K562 (cell line): ENCODE data around the gene HOXA10. TPM values are rescaled to one million over a fixed set of nuclear protein-coding genes. Genes with fewer than 3 reads are reported as not detected.

Experiments used
- BHLHE40 ChIP-seq: IDR thresholded peaks from 2 replicates; pipeline ENCODE4 v1.6.1; 2011; ENCODE audit warnings: low read length, improper control_type of control experiment
- KAT7 ChIP-seq: sonication (generic); formaldehyde crosslinking; IDR thresholded peaks from 2 replicates; pipeline ENCODE4 v1.8.0; 2022; ENCODE audit warnings: missing genetic modification reagents, mild to moderate bottlenecking, borderline replicate concordance
- MYNN ChIP-seq, 2 experiments: sonication (generic); formaldehyde crosslinking in 1 of 2; IDR thresholded peaks; 2 replicates each; pipeline versions ENCODE4 v1.5.0 to v1.6.1; 2016 to 2020; ENCODE audit warnings: antibody characterized with exemption in 1 of 2, missing genetic modification reagents in 1 of 2
- NR3C1 ChIP-seq: sonication (generic); formaldehyde crosslinking; IDR thresholded peaks from 2 replicates; pipeline ENCODE4 v1.8.1; 2022; ENCODE audit warnings: missing genetic modification reagents
- POLR3G ChIP-seq: IDR thresholded peaks from 2 replicates; pipeline ENCODE4 v1.6.1; 2011; ENCODE audit not compliant: insufficient read length, insufficient replicate concordance; ENCODE audit errors: extremely low read depth
- SMARCB1 ChIP-seq: IDR thresholded peaks from 2 replicates; pipeline ENCODE4 v1.6.1; 2011; ENCODE audit warnings: improper control_type of control experiment, low read depth; ENCODE audit not compliant: insufficient read length
- ZBED1 ChIP-seq: IDR thresholded peaks from 2 replicates; pipeline ENCODE4 v1.6.1; 2014
- ZNF436 ChIP-seq: fragments of 250-450, 450-650 bp; sonication (Bioruptor Pico); formaldehyde crosslinking; IDR thresholded peaks from 2 replicates; pipeline ENCODE4 v1.7.0; 2020; ENCODE audit warnings: mild to moderate bottlenecking
- ZNF57 ChIP-seq: fragments of 450-650 bp; formaldehyde crosslinking; IDR thresholded peaks from 2 replicates; pipeline ENCODE4 v1.4.0; 2020; ENCODE audit warnings: mild to moderate bottlenecking, moderate library complexity
- ZNF644 ChIP-seq: fragments of 200-800 bp; sonication (Bioruptor generic); IDR thresholded peaks from 2 replicates; pipeline ENCODE4 v1.6.1; 2016; ENCODE audit warnings: low read depth, missing genetic modification characterization, missing compliant biosample characterization
- ZNF764 ChIP-seq: fragments of 250-450 bp; sonication (Bioruptor Pico); IDR thresholded peaks from 2 replicates; pipeline ENCODE4 v1.4.0; 2020; ENCODE audit warnings: low read depth, mild to moderate bottlenecking, moderate library complexity
- polyA plus RNA-seq, 8 experiments: library from polyadenylated mRNA; depleted of rRNA in 4 of 8; stranded (reverse) in 5 of 8; unstranded in 3 of 8; fragments of >200 nt; fragmentation: Nextera tagmentation in 2 of 8; fragmentation: Illumina TruSeq in 1 of 8; extraction: Ambion mirVana in 2 of 8; extraction: Trizol in 1 of 8; gene quantifications; 2 replicates each; pipeline versions ENCODE4 v1.2.1 to v1.2.3, GENCODE V29; 2011 to 2014; ENCODE audit warnings: inconsistent platforms in 1 of 8, missing spikeins in 1 of 8
- total RNA-seq, 7 experiments: library from RNA; depleted of rRNA in 6 of 7; stranded (reverse); fragments of >200 nt in 6 of 7; fragmentation: Illumina TruSeq in 2 of 7; extraction: Trizol in 2 of 7; gene quantifications; 2 replicates each; pipeline versions ENCODE4 v1.2.1 to v1.2.3, GENCODE V29; 2011 to 2021; ENCODE audit warnings: low replicate concordance in 1 of 7
- TF ChIP-seq, protein P1 (sequence below), 2 experiments: fragments of 450-650 bp; formaldehyde crosslinking in 1 of 2; IDR thresholded peaks; 2 replicates each; pipeline versions ENCODE4 v1.4.0 to v1.6.1; 2014 to 2020; ENCODE audit warnings: mild to moderate bottlenecking in 2 of 2, borderline replicate concordance in 1 of 2, low read depth in 1 of 2
- TF ChIP-seq, protein P2 (sequence below): sonication (generic); formaldehyde crosslinking; IDR thresholded peaks from 2 replicates; pipeline ENCODE4 v1.8.0; 2022; ENCODE audit warnings: missing genetic modification reagents, mild to moderate bottlenecking, borderline replicate concordance

The HOXA10 gene
- total and polyA plus RNA-seq, 9 of the 15 experiments (the other 6 are each of a cell fraction or from before 2014, with no cell fraction given) = not detected

DNA sequence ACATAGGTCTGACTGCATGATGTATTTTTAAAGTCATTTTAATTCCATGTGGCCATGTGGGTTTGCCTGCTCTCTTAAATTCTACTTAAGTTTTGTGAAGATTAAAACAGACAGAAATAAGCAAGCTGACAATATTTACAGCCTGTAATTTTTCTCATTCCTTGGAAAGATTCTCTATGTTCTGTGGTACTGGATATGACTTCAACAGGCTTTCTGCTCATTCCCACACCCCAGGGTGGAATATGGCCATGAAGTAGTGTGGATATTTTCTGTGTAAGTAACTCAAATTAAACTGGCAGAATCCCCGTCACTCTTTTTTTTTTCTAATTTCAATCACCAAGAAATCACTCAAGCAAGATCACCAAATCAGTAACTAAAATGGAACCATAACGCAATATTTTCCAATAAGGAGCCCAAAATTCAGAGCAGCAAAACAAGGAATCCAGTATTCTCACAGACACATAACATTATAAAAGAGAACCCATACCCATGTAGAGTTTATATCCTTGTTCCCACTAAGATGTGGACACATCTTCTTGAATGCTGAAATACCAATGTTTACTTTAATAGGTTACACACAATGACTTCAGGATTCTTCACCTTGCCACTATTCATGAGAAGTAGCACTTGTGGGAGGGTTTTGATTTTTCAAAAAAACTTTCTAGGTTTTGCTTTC, 36.3 kb downstream of the HOXA10 start (continued):
- TF ChIP-seq, protein P1, sequence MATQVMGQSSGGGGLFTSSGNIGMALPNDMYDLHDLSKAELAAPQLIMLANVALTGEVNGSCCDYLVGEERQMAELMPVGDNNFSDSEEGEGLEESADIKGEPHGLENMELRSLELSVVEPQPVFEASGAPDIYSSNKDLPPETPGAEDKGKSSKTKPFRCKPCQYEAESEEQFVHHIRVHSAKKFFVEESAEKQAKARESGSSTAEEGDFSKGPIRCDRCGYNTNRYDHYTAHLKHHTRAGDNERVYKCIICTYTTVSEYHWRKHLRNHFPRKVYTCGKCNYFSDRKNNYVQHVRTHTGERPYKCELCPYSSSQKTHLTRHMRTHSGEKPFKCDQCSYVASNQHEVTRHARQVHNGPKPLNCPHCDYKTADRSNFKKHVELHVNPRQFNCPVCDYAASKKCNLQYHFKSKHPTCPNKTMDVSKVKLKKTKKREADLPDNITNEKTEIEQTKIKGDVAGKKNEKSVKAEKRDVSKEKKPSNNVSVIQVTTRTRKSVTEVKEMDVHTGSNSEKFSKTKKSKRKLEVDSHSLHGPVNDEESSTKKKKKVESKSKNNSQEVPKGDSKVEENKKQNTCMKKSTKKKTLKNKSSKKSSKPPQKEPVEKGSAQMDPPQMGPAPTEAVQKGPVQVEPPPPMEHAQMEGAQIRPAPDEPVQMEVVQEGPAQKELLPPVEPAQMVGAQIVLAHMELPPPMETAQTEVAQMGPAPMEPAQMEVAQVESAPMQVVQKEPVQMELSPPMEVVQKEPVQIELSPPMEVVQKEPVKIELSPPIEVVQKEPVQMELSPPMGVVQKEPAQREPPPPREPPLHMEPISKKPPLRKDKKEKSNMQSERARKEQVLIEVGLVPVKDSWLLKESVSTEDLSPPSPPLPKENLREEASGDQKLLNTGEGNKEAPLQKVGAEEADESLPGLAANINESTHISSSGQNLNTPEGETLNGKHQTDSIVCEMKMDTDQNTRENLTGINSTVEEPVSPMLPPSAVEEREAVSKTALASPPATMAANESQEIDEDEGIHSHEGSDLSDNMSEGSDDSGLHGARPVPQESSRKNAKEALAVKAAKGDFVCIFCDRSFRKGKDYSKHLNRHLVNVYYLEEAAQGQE (IDR thresholded peaks at IDR 0.05; ENCODE audit: borderline replicate concordance) = no peak
- TF ChIP-seq, protein P1 (CRISPR knock-in tag; IDR thresholded peaks at IDR 0.05; ENCODE audit: low read depth) = no peak
- TF ChIP-seq, protein P2, sequence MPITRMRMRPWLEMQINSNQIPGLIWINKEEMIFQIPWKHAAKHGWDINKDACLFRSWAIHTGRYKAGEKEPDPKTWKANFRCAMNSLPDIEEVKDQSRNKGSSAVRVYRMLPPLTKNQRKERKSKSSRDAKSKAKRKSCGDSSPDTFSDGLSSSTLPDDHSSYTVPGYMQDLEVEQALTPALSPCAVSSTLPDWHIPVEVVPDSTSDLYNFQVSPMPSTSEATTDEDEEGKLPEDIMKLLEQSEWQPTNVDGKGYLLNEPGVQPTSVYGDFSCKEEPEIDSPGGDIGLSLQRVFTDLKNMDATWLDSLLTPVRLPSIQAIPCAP (CRISPR knock-in tag) = no peak
- no peak for TF ChIP-seq ZNF436 (CRISPR knock-in tag)
- TF ChIP-seq POLR3G = no peak
- no peak for TF ChIP-seq ZBED1
- TF ChIP-seq KAT7 (CRISPR knock-in tag) = no peak
- TF ChIP-seq ZNF764 (CRISPR knock-in tag) = no peak
- TF ChIP-seq SMARCB1 = no peak
- TF ChIP-seq ZNF57 (CRISPR knock-in tag) = no peak
- TF ChIP-seq NR3C1 = no peak
- TF ChIP-seq ZNF644 = no peak
- no peak for TF ChIP-seq BHLHE40
- no peak for TF ChIP-seq MYNN (IDR thresholded peaks at IDR 0.05)
- TF ChIP-seq MYNN (CRISPR knock-in tag; IDR thresholded peaks at IDR 0.05) = no peak
